GM18858 (cell line): ENCODE measurements around the gene CCT3.

ENCODE experiments used
- ATAC-seq: cut with Tn5 transposase; IDR thresholded peaks from one replicate; pipeline ENCODE4 v1.9.1; 2021; ENCODE audit not compliant: unreplicated experiment

The CCT3 gene

GRCh38 chr1:156282479-156283222 lies 55.4 kb downstream of the CCT3 start, which contains the start of gene SMG5:
SMG5 (minus strand) TSS chr1:156282825; CDS start chr1:156282680, 145 bp downstream.
- peak; percentile 64 for ATAC-seq

- no peak for ATAC-seq
These were observed 56.2 kb downstream of the CCT3 start for GRCh38 chr1:156281693-156282478.

GRCh38 chr1:156281281-156281680 lies 56.8 kb downstream of the CCT3 start:
- no peak for ATAC-seq

- ATAC-seq: no peak
These were observed 58.3 kb downstream of the CCT3 start for GRCh38 chr1:156279837-156280236.

GRCh38 chr1:156276966-156277381 lies 61.1 kb downstream of the CCT3 start:
- no peak for ATAC-seq

- ATAC-seq: no peak
These were observed 61.6 kb downstream of the CCT3 start for GRCh38 chr1:156276532-156276931.

- ATAC-seq: no peak
These were observed 67.8 kb downstream of the CCT3 start for GRCh38 chr1:156270314-156270713.

GRCh38 chr1:156268336-156268735 lies 69.8 kb downstream of the CCT3 start:
- ATAC-seq: no peak

GRCh38 chr1:156266051-156266450 lies 72.0 kb downstream of the CCT3 start:
- no peak for ATAC-seq

- no peak for ATAC-seq
These were observed 74.8 kb downstream of the CCT3 start for GRCh38 chr1:156263288-156263655.

GRCh38 chr1:156262461-156263287 lies 75.4 kb downstream of the CCT3 start:
- no peak for ATAC-seq

- no peak for ATAC-seq
These were observed 77.2 kb downstream of the CCT3 start for GRCh38 chr1:156260896-156261295.

- no peak for ATAC-seq
These were observed 78.3 kb downstream of the CCT3 start for GRCh38 chr1:156259805-156260204.
